Measurements from ENCODE around the gene EPB42. TPM values are rescaled to one million over a fixed set of nuclear protein-coding genes. Genes with fewer than 3 reads are reported as not detected.
A peak's percentile ranks its signal among the peaks of the same experiment; 100 is the strongest.

EPB42 gene
- polyA plus RNA-seq, 3 donors: 0.08 to 0.13 TPM; not detected in 1

- H3K4me2 ChIP-seq (replicated peaks; ENCODE audit: extremely low read depth, low read length, poor library complexity, severe bottlenecking): no peak overlapping the region
- WGBS (ENCODE audit: insufficient coverage): no CpG with 5 or more reads among the region's 1 CpG
- H3K27me3 Mint-ChIP-seq (ENCODE audit: low read depth in 3 of 3): no peaks in the 10 kb centered on the region
- no peaks in the 10 kb centered on the region for H3K27me3 ChIP-seq (ENCODE audit: control insufficient read depth in 2 of 2, insufficient read depth in 2 of 2, low read length in 2 of 2)
- H3K4me1 Mint-ChIP-seq: peaks cover 17% of the 10 kb centered on the region
- peaks cover 66 to 70% of the 10 kb centered on the region in 2 donors for H3K36me3 ChIP-seq (replicated peaks in 1 of 2; ENCODE audit: control insufficient read depth in 1 of 2, insufficient read depth in 2 of 2, low read length in 2 of 2)
- H3K36me3 Mint-ChIP-seq: peaks cover 54 to 68% of the 10 kb centered on the region in 2 donors
- H3K4me3 ChIP-seq (replicated peaks in 1 of 3; ENCODE audit: low read depth in 2 of 3, low read length in 3 of 3): no peak overlapping the region
- no peak overlapping the region for H3K9ac ChIP-seq (ENCODE audit: insufficient read depth, low read length, poor library complexity, severe bottlenecking)
- H3K4me3 Mint-ChIP-seq: no peak overlapping the region
- no peaks in the 10 kb centered on the region for H3K9me3 ChIP-seq (replicated peaks in 1 of 2; ENCODE audit: control insufficient read depth in 1 of 2, insufficient read depth in 1 of 2, low read length in 2 of 2)
- TF ChIP-seq CTCF (IDR thresholded peaks at IDR 0.05): no peak
- H3K27ac ChIP-seq (ENCODE audit: low read depth in 1 of 2, low read length in 2 of 2): no peak overlapping the region
- DNase-seq: no peak
- peaks cover 31% of the 10 kb centered on the region for H4K20me1 ChIP-seq (ENCODE audit: insufficient read depth, low read length)
- peaks cover 8 to 16% of the 10 kb centered on the region in 2 donors for H3K4me1 ChIP-seq (ENCODE audit: control insufficient read depth in 1 of 2, insufficient read depth in 2 of 2, low read length in 2 of 2)
- intact Hi-C loops (cut with micrococcal nuclease): no loop called here
- H2AFZ ChIP-seq (ENCODE audit: insufficient read depth, low read depth, low read length, poor library complexity, severe bottlenecking): no peak overlapping the region
- peaks cover 33% of the 10 kb centered on the region for H3K79me2 ChIP-seq (ENCODE audit: insufficient read depth, low read length)
- no peak overlapping the region for H3K27ac Mint-ChIP-seq
- no peaks in the 10 kb centered on the region for H3K9me3 Mint-ChIP-seq
Observed at GRCh38 chr15:43190178-43190577, 30.6 kb downstream of the EPB42 start.

- Histone ChIP-seq H3K36me3 (replicated peaks in 1 of 2; ENCODE audit: control insufficient read depth in 1 of 2, insufficient read depth in 2 of 2, low read length in 2 of 2) (peaks cover 57 to 66% of the 10 kb centered on the region in 2 donors), H4K20me1 (ENCODE audit: insufficient read depth, low read length) (peaks cover 27% of the 10 kb centered on the region), H3K79me2 (ENCODE audit: insufficient read depth, low read length) (peaks cover 33% of the 10 kb centered on the region), H3K4me1 (ENCODE audit: control insufficient read depth in 1 of 2, insufficient read depth in 2 of 2, low read length in 2 of 2) (peaks cover 8 to 19% of the 10 kb centered on the region in 2 donors), H3K9ac (ENCODE audit: insufficient read depth, low read length, poor library complexity, severe bottlenecking) (no peak overlapping the region), H3K27ac (ENCODE audit: low read depth in 1 of 2, low read length in 2 of 2) (no peak overlapping the region), H3K9me3 (replicated peaks in 1 of 2; ENCODE audit: control insufficient read depth in 1 of 2, insufficient read depth in 1 of 2, low read length in 2 of 2) (no peaks in the 10 kb centered on the region), H2AFZ (ENCODE audit: insufficient read depth, low read depth, low read length, poor library complexity, severe bottlenecking) (no peak overlapping the region), H3K4me3 (replicated peaks in 1 of 3; ENCODE audit: low read depth in 2 of 3, low read length in 3 of 3) (no peak overlapping the region), H3K27me3 (ENCODE audit: control insufficient read depth in 2 of 2, insufficient read depth in 2 of 2, low read length in 2 of 2) (no peaks in the 10 kb centered on the region), H3K4me2 (replicated peaks; ENCODE audit: extremely low read depth, low read length, poor library complexity, severe bottlenecking) (no peak overlapping the region)
- H3K4me3 Mint-ChIP-seq: no peak overlapping the region
- intact Hi-C loops (cut with micrococcal nuclease): loop anchor here in 1 of 2 donors (5.0 kb wide), 1 partner anchor 82 kb away; the partner anchor contains the start of gene UBR1
- DNase-seq: no peak
- no peaks in the 10 kb centered on the region for H3K27me3 Mint-ChIP-seq (ENCODE audit: low read depth in 3 of 3)
- H3K4me1 Mint-ChIP-seq: peaks cover 20% of the 10 kb centered on the region
- H3K36me3 Mint-ChIP-seq: peaks cover 46 to 59% of the 10 kb centered on the region in 2 donors
- no peak for TF ChIP-seq CTCF (IDR thresholded peaks at IDR 0.05)
- WGBS (ENCODE audit: insufficient coverage): 100% methylated on average over 1 of the region's 2 CpGs
- no peaks in the 10 kb centered on the region for H3K9me3 Mint-ChIP-seq
- H3K27ac Mint-ChIP-seq: peak overlapping the region in 1 of 7 donors; percentile 20
Observed at GRCh38 chr15:43189296-43189695, 31.5 kb downstream of the EPB42 start.
